Activated naive CD8-positive, alpha-beta T cell treated with anti-CD3 and anti-CD28 coated beads, Interleukin-2, amount 50 U/mL, for 24 hours (primary cell): Measurements from ENCODE around the gene GPHN.

Source experiments
- ATAC-seq: fragments of 150-1000 bp; cut with Tn5 transposase; one replicate; pipeline ENCODE4 v1.10.0; 2021
- DNase-seq: peaks from one replicate; pipeline ENCODE4 v3.0.0; 2021
- H3K27ac Mint-ChIP-seq: one replicate; pipeline ENCODE4 v1.8.0; 2021; ENCODE audit warnings: mild to moderate bottlenecking, mixed read lengths
- H3K27me3 Mint-ChIP-seq: one replicate; pipeline ENCODE4 v1.8.0; 2021; ENCODE audit warnings: mixed read lengths
- H3K36me3 Mint-ChIP-seq: one replicate; pipeline ENCODE4 v1.8.0; 2021; ENCODE audit warnings: low read depth, mixed read lengths
- H3K4me1 Mint-ChIP-seq: one replicate; pipeline ENCODE4 v1.8.0; 2021; ENCODE audit warnings: mixed read lengths
- H3K4me3 Mint-ChIP-seq: one replicate; pipeline ENCODE4 v1.8.0; 2021; ENCODE audit warnings: mild to moderate bottlenecking, moderate library complexity, mixed read lengths
- H3K9me3 Mint-ChIP-seq: one replicate; pipeline ENCODE4 v1.8.0; 2021; ENCODE audit warnings: mixed read lengths

GPHN gene

DNA sequence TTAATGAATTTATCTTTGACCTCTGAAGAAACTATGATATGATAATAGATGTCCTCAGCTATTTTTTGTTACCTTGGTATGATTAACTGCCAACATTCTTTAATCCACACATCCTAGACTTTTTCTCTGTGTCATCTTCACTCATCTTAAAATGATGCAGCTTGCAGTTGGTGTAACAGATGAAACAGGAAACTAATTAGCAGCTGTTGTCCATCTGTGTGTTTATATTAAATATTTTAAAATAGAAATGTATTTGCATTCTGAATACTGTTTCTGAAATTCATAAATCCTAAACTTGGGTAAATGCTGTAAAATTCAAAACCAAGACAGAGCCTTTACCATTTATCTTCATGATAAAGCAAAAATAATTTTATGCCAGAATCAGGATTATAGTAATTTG, 625.2 kb downstream of the GPHN start:
- H3K27me3 Mint-ChIP-seq = no peaks in the 10 kb centered on the region
- H3K4me3 Mint-ChIP-seq = no peak overlapping the region
- ATAC-seq (no peak), DNase-seq (no peak)
- H3K27ac Mint-ChIP-seq = no peak overlapping the region
- peaks cover 21% of the 10 kb centered on the region for H3K36me3 Mint-ChIP-seq
- peaks cover 8% of the 10 kb centered on the region for H3K9me3 Mint-ChIP-seq
- H3K4me1 Mint-ChIP-seq = peaks cover 29% of the 10 kb centered on the region

DNA sequence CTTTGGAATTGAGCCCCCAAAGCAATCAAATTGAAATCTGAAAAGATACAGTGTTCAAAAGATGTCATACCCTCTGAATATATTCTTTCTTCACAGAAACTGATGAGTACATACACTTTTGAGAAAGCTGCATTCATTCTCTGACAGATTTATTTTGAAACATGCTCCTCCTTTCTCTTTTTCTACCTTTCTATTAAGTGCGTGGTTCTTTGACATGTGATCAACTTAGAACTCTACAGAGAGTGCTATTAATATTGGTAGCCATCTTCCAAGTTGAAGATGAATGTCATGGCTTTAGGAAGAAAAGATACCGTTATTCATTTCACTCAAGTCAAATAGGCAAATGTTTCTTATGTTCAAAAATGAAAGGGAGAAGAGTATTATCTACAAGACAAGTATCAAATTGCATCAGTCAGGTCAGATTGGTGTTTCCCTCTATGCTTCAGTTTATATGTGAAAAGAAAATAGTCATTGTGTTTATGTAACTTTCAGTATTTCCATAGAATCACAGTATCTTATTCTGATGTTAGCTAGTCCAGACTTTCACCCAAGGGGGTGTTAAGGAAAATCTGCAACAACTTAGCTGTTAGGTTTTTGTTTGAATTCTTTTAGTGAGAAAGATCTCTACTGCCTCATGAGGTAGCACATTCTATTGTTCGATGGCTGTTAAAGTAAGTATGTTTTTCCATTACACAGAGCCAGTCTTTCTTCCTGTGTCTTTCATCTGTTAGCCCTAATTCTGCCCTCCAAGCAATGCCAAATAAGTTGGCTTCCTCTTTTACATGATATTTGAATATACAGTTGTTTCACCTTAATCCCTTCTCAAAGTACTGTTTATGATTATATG, 625.9 kb downstream of the GPHN start:
- peaks cover 29% of the 10 kb centered on the region for H3K4me1 Mint-ChIP-seq
- DNase-seq (no peak), ATAC-seq (peak; percentile 85)
- H3K27me3 Mint-ChIP-seq = no peaks in the 10 kb centered on the region
- H3K4me3 Mint-ChIP-seq = no peak overlapping the region
- peaks cover 8% of the 10 kb centered on the region for H3K9me3 Mint-ChIP-seq
- H3K27ac Mint-ChIP-seq = peak overlapping the region; percentile 69
- H3K36me3 Mint-ChIP-seq = peaks cover 21% of the 10 kb centered on the region

DNA sequence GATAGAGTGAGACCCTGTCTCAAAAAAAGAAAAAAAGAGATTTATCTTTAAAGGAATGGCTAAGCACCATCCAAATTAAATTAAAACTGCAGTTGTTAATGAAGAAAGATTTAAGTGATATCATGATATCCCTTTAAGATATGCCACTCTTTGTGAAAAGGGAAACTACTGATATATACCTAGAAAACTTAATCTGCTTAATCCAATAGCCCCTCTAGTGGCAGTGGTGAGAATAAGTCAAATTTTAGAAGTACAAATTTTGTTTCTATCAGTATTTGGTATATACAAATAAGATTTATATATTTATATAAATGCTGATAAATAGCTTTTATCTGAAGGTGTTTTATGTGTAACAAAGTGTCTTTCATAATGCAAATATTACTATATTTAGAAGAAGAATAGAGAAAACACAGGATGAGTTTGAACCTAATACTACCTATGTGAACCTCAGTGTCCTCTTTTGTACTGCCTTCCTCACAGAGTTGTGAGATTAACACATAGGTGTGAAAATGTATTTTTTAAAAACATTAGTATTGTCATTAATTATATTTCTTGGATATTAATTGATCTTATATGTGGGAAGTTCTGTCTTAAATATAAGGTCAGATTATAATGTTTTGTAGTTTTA, 629.9 kb downstream of the GPHN start:
- Mint-ChIP-seq H3K27me3 (no peaks in the 10 kb centered on the region), H3K4me1 (peaks cover 22% of the 10 kb centered on the region), H3K27ac (no peak overlapping the region), H3K9me3 (peaks cover 8% of the 10 kb centered on the region), H3K36me3 (peaks cover 12% of the 10 kb centered on the region), H3K4me3 (no peak overlapping the region)
- ATAC-seq = no peak
- DNase-seq = no peak

DNA sequence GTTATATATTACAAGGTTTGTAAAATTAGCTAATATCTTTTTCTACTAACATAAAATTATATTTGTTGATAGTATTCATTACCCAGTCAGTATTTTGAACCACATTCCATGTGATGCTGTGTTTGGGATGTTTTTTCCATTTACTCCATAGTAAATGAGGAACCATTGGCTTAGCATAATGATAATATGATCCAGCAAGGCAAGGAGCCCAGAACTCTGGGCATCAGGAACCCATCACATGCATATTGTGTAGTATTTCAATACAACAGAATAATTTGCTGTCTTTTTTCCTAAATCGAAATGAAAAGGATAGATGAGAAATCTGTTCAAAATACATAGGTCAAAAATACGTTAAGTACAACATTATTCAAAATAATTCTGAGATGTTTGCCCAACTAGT, 632.6 kb downstream of the GPHN start:
- H3K9me3 Mint-ChIP-seq = peaks cover 3% of the 10 kb centered on the region
- ATAC-seq (no peak), DNase-seq (no peak)
- H3K4me3 Mint-ChIP-seq = no peak overlapping the region
- H3K36me3 Mint-ChIP-seq = peaks cover 16% of the 10 kb centered on the region
- no peak overlapping the region for H3K27ac Mint-ChIP-seq
- H3K27me3 Mint-ChIP-seq = no peaks in the 10 kb centered on the region
- H3K4me1 Mint-ChIP-seq = peaks cover 3% of the 10 kb centered on the region

DNA sequence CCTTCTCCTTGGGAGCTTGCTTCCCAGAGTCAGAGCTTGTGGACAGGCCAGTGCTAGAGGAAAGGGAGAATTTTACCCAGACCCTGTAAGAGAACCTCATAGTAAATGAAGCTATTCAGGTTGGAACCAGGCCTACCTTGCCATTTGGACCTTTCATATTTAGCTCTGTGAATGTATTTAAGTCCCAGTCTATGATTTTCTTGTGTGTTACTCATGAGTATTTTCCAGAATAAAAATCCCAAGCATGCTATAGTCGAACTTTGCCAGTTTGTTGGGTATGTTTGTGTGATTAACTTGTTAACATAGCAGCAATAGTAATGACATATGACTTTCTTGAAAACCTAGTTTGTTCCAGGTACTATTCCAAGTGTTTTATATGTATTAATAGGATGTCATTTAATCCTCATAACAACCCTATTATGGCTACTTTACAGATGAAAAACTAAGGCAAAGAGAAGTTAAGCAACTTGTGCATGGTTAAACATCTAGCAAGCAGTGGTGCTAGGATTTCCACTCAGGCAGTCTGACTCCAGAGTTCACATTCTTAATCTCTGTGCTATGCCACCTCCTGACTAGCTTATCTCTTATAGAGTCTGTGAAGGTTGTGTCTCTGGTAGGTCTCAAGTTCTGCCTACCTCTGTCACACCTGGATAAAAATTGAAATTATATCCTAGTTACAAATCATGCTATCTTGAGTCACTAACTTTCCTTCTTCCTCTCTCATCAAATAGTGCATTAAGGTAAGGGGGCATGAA, 633.4 kb downstream of the GPHN start:
- no peaks in the 10 kb centered on the region for H3K9me3 Mint-ChIP-seq
- no peak for DNase-seq
- H3K27ac Mint-ChIP-seq = no peak overlapping the region
- H3K4me1 Mint-ChIP-seq = no peaks in the 10 kb centered on the region
- no peak for ATAC-seq
- peaks cover 14% of the 10 kb centered on the region for H3K36me3 Mint-ChIP-seq
- no peak overlapping the region for H3K4me3 Mint-ChIP-seq
- no peaks in the 10 kb centered on the region for H3K27me3 Mint-ChIP-seq

DNA sequence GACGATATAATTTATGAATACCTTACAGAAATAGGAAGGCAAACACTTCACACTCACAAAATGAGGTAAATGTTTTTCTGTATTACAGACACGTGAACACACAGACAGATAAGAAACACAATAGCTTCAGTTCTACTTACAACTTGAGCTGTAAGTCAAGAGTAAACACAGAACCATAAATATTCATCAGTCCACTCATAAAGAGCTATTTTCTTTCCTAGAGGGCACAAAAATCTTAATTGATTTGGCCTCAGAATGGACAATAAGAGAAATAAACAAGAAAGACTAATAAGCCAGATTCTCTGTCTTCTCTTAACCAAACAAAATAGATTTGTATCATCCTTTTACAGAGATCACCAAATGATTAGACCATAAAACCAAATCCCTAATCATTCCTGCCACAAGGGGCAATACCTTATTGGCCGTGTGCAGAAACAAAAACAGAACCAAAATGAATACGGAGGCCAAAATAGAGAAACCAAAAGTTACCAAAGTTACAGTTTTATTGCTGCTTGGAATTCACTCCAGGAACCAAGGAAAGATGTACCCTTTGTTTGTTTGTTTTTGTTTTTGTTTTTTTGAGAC, 643.2 kb downstream of the GPHN start:
- Mint-ChIP-seq H3K4me3 (no peak overlapping the region), H3K27ac (no peak overlapping the region), H3K4me1 (no peaks in the 10 kb centered on the region), H3K36me3 (no peaks in the 10 kb centered on the region), H3K27me3 (no peaks in the 10 kb centered on the region), H3K9me3 (no peaks in the 10 kb centered on the region)
- ATAC-seq = no peak
- DNase-seq = no peak

DNA sequence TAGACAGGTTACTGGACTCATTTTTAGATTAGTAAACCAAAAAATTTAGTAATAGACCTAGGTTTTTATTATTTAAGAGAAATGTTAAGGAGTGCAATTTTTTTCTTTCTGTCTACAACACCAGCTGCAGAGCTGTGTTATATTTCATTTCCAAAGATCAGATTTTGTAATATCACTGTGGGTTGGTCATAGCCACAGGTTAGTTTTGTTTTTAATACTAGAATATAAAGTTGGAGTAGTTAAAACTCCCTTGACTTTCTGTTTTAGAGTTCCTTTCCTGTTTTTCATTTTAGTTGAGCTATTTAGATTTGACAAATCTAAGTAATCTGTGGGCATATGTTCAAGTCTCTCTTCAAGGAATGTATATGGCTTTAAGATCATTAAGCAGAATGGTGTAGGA, 650.6 kb downstream of the GPHN start:
- ATAC-seq = peak; percentile 61
- no peak for DNase-seq

DNA sequence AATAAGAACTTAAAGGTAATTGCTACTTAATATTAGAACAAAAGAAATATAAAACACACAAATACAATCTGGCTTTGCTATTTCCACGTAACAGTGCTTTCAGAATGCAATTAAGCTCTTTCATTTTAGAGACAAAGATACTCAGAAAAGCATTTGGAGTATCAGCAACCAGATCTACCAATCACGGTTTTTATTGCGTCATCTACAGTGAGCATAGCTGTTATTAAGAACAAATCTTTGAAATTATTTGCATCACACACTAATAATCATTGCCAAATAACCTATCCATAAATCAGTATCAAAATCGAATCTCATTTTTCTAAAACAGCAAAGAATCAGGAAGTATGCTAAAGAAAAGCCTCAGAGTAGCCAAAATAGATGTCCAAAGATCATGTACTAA, 654.4 kb downstream of the GPHN start:
- ATAC-seq (no peak), DNase-seq (no peak)
- Mint-ChIP-seq H3K27me3 (no peaks in the 10 kb centered on the region), H3K4me1 (peaks cover 12% of the 10 kb centered on the region), H3K4me3 (no peak overlapping the region), H3K27ac (no peak overlapping the region), H3K36me3 (no peaks in the 10 kb centered on the region), H3K9me3 (no peaks in the 10 kb centered on the region)

More for the DNA sequence above, 650.6 kb downstream of the GPHN start:
- Mint-ChIP-seq H3K27me3 (no peaks in the 10 kb centered on the region), H3K4me1 (peaks cover 12% of the 10 kb centered on the region), H3K27ac (no peak overlapping the region), H3K36me3 (no peaks in the 10 kb centered on the region), H3K4me3 (no peak overlapping the region), H3K9me3 (no peaks in the 10 kb centered on the region)

DNA sequence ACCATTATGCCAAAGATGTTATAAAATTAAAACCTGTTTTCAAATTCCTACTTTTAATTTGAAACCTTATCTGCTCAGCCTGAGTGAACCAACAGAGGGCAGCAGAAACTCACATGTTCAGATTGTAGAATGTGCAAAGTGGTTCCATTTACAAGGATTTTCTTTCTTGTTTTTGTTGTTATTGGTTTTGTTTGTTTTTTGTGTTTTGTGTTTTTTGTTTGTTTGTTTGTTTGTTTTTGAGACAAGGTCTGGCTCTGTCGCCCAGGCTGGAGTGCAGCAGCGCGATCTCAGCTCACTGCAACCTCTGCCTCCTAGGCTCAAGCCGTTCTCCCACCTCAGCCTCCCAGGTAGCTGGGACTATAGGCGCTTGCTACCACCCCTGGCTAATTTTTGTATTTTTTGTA, 658.5 kb downstream of the GPHN start:
- Mint-ChIP-seq H3K4me1 (no peaks in the 10 kb centered on the region), H3K36me3 (peaks cover 4% of the 10 kb centered on the region), H3K4me3 (no peak overlapping the region), H3K27ac (no peak overlapping the region), H3K9me3 (no peaks in the 10 kb centered on the region), H3K27me3 (no peaks in the 10 kb centered on the region)
- peak; percentile 19 for DNase-seq
- ATAC-seq = no peak

DNA sequence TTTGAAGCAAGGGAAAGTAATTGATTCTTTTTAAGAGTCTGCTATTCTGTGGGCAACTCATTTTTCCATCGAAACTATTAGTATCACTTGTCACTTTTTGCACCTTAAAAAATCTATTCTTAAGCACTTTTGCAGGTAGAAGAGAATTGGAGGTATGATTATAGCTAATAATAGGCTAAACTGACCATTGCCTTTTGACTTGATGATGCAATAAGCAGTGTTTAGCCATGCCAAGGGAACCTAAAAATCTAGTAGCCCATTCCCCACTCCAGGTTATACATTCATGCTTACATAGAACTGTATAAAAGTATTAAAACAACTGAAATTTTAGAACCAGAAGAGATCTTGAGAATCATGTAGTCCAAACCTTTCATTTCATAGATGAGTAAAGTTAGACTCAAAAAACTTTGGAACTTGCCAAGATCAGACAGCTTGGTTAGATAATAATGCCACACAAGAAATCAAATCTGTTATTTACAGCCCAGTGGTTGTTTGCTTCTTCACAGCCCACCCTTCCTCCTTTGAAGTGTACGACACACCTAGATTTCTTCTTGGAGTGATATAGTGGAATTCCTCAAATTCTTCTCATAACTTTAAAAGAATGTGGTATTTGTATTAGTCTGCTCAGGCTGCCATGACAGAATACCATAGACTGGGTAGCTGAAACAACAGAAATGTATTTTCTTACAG, 659.6 kb downstream of the GPHN start:
- H3K4me3 Mint-ChIP-seq = no peak overlapping the region
- DNase-seq (no peak), ATAC-seq (no peak)
- no peaks in the 10 kb centered on the region for H3K4me1 Mint-ChIP-seq
- peaks cover 1% of the 10 kb centered on the region for H3K9me3 Mint-ChIP-seq
- peaks cover 8% of the 10 kb centered on the region for H3K36me3 Mint-ChIP-seq
- H3K27me3 Mint-ChIP-seq = no peaks in the 10 kb centered on the region
- no peak overlapping the region for H3K27ac Mint-ChIP-seq

DNA sequence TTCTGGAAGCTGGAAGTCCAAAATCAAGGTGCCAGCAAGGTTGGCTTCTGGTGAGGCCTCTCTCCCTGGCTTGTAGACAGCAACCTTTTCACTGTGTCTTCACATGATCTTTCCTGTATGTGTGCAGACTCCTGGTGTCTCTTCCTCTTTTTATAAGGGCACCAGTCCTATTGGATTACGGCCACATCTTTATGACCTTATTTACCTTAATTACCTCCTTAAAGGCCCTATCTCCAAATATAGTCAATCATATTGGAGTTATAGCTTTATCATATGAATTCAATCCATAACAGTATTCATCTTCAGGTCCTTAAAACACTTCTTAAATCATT, 660.1 kb downstream of the GPHN start:
- DNase-seq (no peak), ATAC-seq (no peak)
- no peak overlapping the region for H3K27ac Mint-ChIP-seq
- no peak overlapping the region for H3K4me3 Mint-ChIP-seq
- no peaks in the 10 kb centered on the region for H3K27me3 Mint-ChIP-seq
- peaks cover 8% of the 10 kb centered on the region for H3K36me3 Mint-ChIP-seq
- H3K9me3 Mint-ChIP-seq = peaks cover 6% of the 10 kb centered on the region
- no peaks in the 10 kb centered on the region for H3K4me1 Mint-ChIP-seq

DNA sequence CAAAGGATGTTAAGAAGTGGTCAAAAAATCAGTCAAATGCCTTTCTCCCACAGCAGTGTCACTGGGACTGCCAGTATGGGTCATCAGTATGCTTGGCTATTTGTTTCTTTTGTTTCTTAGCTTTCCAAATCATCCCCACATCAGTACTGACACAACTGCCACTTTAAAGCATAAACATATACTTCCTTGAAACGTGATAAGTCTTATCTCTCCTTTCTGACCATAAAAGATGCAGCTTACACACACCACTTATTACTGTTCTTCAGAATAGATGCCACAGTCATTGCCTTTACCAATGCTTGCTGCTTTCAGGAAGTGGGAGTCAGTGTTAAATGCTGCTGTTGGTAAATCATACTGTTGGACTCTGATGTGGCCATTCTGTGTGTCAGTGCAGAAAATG, 662.7 kb downstream of the GPHN start:
- H3K27me3 Mint-ChIP-seq = no peaks in the 10 kb centered on the region
- ATAC-seq (no peak), DNase-seq (no peak)
- peaks cover 22% of the 10 kb centered on the region for H3K36me3 Mint-ChIP-seq
- no peak overlapping the region for H3K4me3 Mint-ChIP-seq
- no peaks in the 10 kb centered on the region for H3K4me1 Mint-ChIP-seq
- no peak overlapping the region for H3K27ac Mint-ChIP-seq
- H3K9me3 Mint-ChIP-seq = peaks cover 27% of the 10 kb centered on the region

DNA sequence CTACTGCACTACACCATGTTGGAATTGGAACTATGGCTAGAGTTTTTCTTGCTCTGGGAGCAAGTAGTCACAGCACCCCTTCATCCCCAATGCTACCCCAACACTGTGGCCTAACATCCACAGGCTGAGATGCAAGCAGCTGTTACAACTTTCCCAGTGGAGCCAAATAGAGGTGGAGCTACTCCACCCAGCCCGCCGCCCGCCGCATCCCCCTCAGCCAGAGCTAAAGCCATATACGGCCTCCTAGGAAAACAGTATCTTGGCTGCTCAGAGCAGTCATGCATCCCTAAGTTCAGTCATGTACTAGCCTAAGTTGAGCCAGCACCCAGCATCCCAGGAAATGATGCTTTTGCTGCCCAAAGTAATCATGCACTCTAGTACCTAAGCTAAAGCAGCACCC, 664.1 kb downstream of the GPHN start:
- DNase-seq (no peak), ATAC-seq (no peak)
- H3K27me3 Mint-ChIP-seq = no peaks in the 10 kb centered on the region
- H3K9me3 Mint-ChIP-seq = peaks cover 35% of the 10 kb centered on the region
- H3K36me3 Mint-ChIP-seq = peaks cover 33% of the 10 kb centered on the region
- no peak overlapping the region for H3K27ac Mint-ChIP-seq
- no peak overlapping the region for H3K4me3 Mint-ChIP-seq
- no peaks in the 10 kb centered on the region for H3K4me1 Mint-ChIP-seq

DNA sequence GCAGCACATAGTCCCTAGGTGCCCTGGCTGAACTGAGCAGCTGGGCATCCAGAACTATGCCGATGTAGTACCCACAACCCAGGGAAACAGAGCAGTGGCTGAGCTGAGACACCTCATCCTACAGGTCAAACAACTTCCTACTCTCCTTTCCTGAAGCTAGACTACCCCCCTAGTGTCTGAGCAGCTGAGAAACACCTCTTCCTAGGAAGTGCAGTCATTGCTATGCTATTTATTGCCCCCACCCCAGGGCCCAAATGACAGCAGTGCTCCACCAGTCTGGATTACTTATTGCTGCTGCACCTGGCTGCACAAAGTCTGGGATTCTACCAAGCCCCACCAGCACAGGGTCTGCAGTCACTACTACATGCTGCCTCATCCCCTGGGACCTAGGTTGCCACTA, 664.6 kb downstream of the GPHN start:
- Mint-ChIP-seq H3K27ac (no peak overlapping the region), H3K27me3 (no peaks in the 10 kb centered on the region), H3K4me3 (no peak overlapping the region), H3K4me1 (no peaks in the 10 kb centered on the region), H3K9me3 (peaks cover 39% of the 10 kb centered on the region), H3K36me3 (peaks cover 37% of the 10 kb centered on the region)
- DNase-seq (no peak), ATAC-seq (no peak)
